Upper lobe of right lung (tissue), 1 donor: Measurements from ENCODE around the gene ELOVL5. TPM values are rescaled to one million over a fixed set of nuclear protein-coding genes. Genes with fewer than 3 reads are reported as not detected.

Source experiments
- ATAC-seq: fragments of 200-7000 bp; cut with Tn5 transposase; one replicate; pipeline ENCODE4 v1.9.1; 2020; ENCODE audit warnings: mild to moderate bottlenecking, moderate library complexity
- DNase-seq: peaks from one replicate; pipeline ENCODE4 v3.0.0-alpha.2; 2020
- H3K27ac ChIP-seq: fragments of 200-600 bp; one replicate; pipeline ENCODE4 v1.8.0; 2022
- H3K27me3 ChIP-seq: fragments of 200-600 bp; one replicate; pipeline ENCODE4 v1.8.0; 2022; ENCODE audit warnings: mild to moderate bottlenecking
- H3K36me3 ChIP-seq: fragments of 200-600 bp; one replicate; pipeline ENCODE4 v1.8.0; 2022
- H3K4me1 ChIP-seq: fragments of 200-600 bp; one replicate; pipeline ENCODE4 v1.8.0; 2022
- H3K4me3 ChIP-seq: fragments of 200-600 bp; one replicate; pipeline ENCODE4 v1.8.0; 2022; ENCODE audit warnings: mild to moderate bottlenecking
- H3K9me3 ChIP-seq: fragments of 200-600 bp; one replicate; pipeline ENCODE4 v1.8.0; 2022
- CTCF ChIP-seq: fragments of 200-600 bp; IDR thresholded peaks from one replicate; pipeline ENCODE4 v1.8.0; 2022; ENCODE audit warnings: antibody characterized with exemption
- intact Hi-C: fragments of 100-400 bp; cut with DNase I; formaldehyde crosslinking; loops from one replicate; pipeline ENCODE4 v1.11.0; 2022
- total RNA-seq: library from RNA; stranded (reverse); fragmentation: NEBNext Ultra II Directional; extraction: Animal tissue kit (Norgen Biotek cat#: 25700); gene quantifications from one replicate; pipeline ENCODE4 v1.2.1, GENCODE V29; 2021
- donor health status: DM: no; HTN: yes; CAD: no; lungs with severe emphysema.

Gene ELOVL5
- total RNA-seq, 1 donor from 2014 or later: 80.4 TPM

GRCh38 chr6:53366128-53366641, 17.4 kb upstream of the ELOVL5 start:
- H3K27me3 ChIP-seq: no peaks in the 10 kb centered on the region
- no peaks in the 10 kb centered on the region for H3K36me3 ChIP-seq
- intact Hi-C loops: no loop called here
- no peaks in the 10 kb centered on the region for H3K9me3 ChIP-seq
- TF ChIP-seq CTCF: no peak
- no peaks in the 10 kb centered on the region for H3K4me1 ChIP-seq
- H3K4me3 ChIP-seq: no peak overlapping the region
- DNase-seq (no peak), ATAC-seq (no peak)
- no peak overlapping the region for H3K27ac ChIP-seq

GRCh38 chr6:53363341-53364079, 14.8 kb upstream of the ELOVL5 start:
- H3K4me1 ChIP-seq: peaks cover 4% of the 10 kb centered on the region
- H3K27ac ChIP-seq: no peak overlapping the region
- no peak overlapping the region for H3K4me3 ChIP-seq
- H3K9me3 ChIP-seq: no peaks in the 10 kb centered on the region
- DNase-seq: no peak
- H3K27me3 ChIP-seq: no peaks in the 10 kb centered on the region
- no peaks in the 10 kb centered on the region for H3K36me3 ChIP-seq
- ATAC-seq: no peak
- intact Hi-C loops: no loop called here
- TF ChIP-seq CTCF: no peak

GRCh38 chr6:53361549-53362031, 12.8 kb upstream of the ELOVL5 start:
- no peaks in the 10 kb centered on the region for H3K27me3 ChIP-seq
- DNase-seq (peak; percentile 91), ATAC-seq (peak; percentile 43)
- intact Hi-C loops: no loop called here
- peaks cover 8% of the 10 kb centered on the region for H3K4me1 ChIP-seq
- TF ChIP-seq CTCF: no peak
- H3K36me3 ChIP-seq: no peaks in the 10 kb centered on the region
- no peaks in the 10 kb centered on the region for H3K9me3 ChIP-seq
- H3K4me3 ChIP-seq: no peak overlapping the region
- H3K27ac ChIP-seq: peak overlapping the region; percentile 88

- peak overlapping the region; percentile 88 for H3K27ac ChIP-seq
- no peaks in the 10 kb centered on the region for H3K27me3 ChIP-seq
- TF ChIP-seq CTCF: no peak
- H3K9me3 ChIP-seq: no peaks in the 10 kb centered on the region
- H3K4me3 ChIP-seq: peak overlapping the region; percentile 56
- ATAC-seq: no peak
- intact Hi-C loops: no loop called here
- no peaks in the 10 kb centered on the region for H3K36me3 ChIP-seq
- peaks cover 8% of the 10 kb centered on the region for H3K4me1 ChIP-seq
- DNase-seq: no peak
These were observed 11.6 kb upstream of the ELOVL5 start for GRCh38 chr6:53360093-53360912.

- H3K4me1 ChIP-seq: peaks cover 8% of the 10 kb centered on the region
- no peaks in the 10 kb centered on the region for H3K27me3 ChIP-seq
- peak overlapping the region; percentile 88 for H3K27ac ChIP-seq
- no peak for TF ChIP-seq CTCF
- H3K4me3 ChIP-seq: peak overlapping the region; percentile 56
- H3K9me3 ChIP-seq: no peaks in the 10 kb centered on the region
- ATAC-seq (no peak), DNase-seq (no peak)
- intact Hi-C loops: no loop called here
- H3K36me3 ChIP-seq: no peaks in the 10 kb centered on the region
These were observed 11.0 kb upstream of the ELOVL5 start for GRCh38 chr6:53359843-53360092.
